PC-9 (cell line): ENCODE measurements around the gene TCEAL4. TPM values are rescaled to one million over a fixed set of nuclear protein-coding genes. Genes with fewer than 3 reads are reported as not detected.

Experiments used
- BruUV-seq: library from RNA; stranded (reverse); fragments of 400-500 nt; replicated peaks from 2 replicates; lab custom pipeline; 2021; lab: Mats Ljungman, UMichigan
- CTCF ChIA-PET: fragments of 300-600 bp; sonication (Branson Sonifier 250); formaldehyde crosslinking; loops from one replicate; lab custom pipeline; 2022; ENCODE audit warnings: antibody characterized with exemption; lab: Charles Lee
- POLR2A ChIA-PET: fragments of 300-600 bp; sonication (Branson Sonifier 250); formaldehyde crosslinking; loops from one replicate; lab custom pipeline; 2022; ENCODE audit warnings: antibody characterized with exemption; ENCODE audit not compliant: unreplicated experiment; lab: Charles Lee
- DNase-seq, 2 experiments: peaks; one replicate each; pipeline versions ENCODE4 v3.0.0 to v3.0.0-alpha.2; 2015 to 2022; ENCODE audit warnings: mixed read lengths in 1 of 2
- H2AFZ ChIP-seq: fragments of 200-600 bp; sonication (generic); 2 replicates; pipeline ENCODE4 v1.8.1; 2017; ENCODE audit warnings: antibody characterized with exemption
- H3F3A ChIP-seq: fragments of 200-600 bp; sonication (generic); 2 replicates; pipeline ENCODE4 v1.8.1; 2017; ENCODE audit warnings: antibody characterized with exemption, mild to moderate bottlenecking, low read depth; ENCODE audit not compliant: insufficient read depth
- H3K27ac ChIP-seq: fragments of 200-600 bp; sonication (generic); 2 replicates; pipeline ENCODE4 v1.6.1; 2016; ENCODE audit warnings: mixed run types
- H3K27me3 ChIP-seq: fragments of 200-600 bp; sonication (generic); 2 replicates; pipeline ENCODE4 v1.6.1; 2016; ENCODE audit warnings: low read depth, mixed run types; ENCODE audit not compliant: insufficient read depth
- H3K36me3 ChIP-seq: fragments of 200-600 bp; sonication (generic); 2 replicates; pipeline ENCODE4 v1.6.1; 2016; ENCODE audit warnings: low read depth, mixed run types
- H3K4me1 ChIP-seq: fragments of 200-600 bp; sonication (generic); replicated peaks from 2 replicates; pipeline ENCODE4 v1.6.1; 2016; ENCODE audit warnings: mixed run types; ENCODE audit not compliant: insufficient read depth
- H3K4me2 ChIP-seq: fragments of 200-600 bp; sonication (generic); 2 replicates; pipeline ENCODE4 v1.6.1; 2017; ENCODE audit warnings: mixed run types
- H3K4me3 ChIP-seq: fragments of 200-600 bp; sonication (generic); 2 replicates; pipeline ENCODE4 v1.6.1; 2016; ENCODE audit warnings: mixed run types
- H3K79me2 ChIP-seq: fragments of 200-600 bp; sonication (generic); 2 replicates; pipeline ENCODE4 v1.6.1; 2017; ENCODE audit warnings: low read depth, mixed run types
- H3K9me2 ChIP-seq: fragments of 200-600 bp; sonication (generic); 2 replicates; pipeline ENCODE4 v1.8.1; 2017; ENCODE audit warnings: mild to moderate bottlenecking; ENCODE audit not compliant: insufficient read depth
- H3K9me3 ChIP-seq: fragments of 200-600 bp; sonication (generic); 2 replicates; pipeline ENCODE4 v1.8.1; 2016; ENCODE audit warnings: low read depth; ENCODE audit not compliant: insufficient read depth
- H4K20me1 ChIP-seq: fragments of 200-600 bp; sonication (generic); 2 replicates; pipeline ENCODE4 v1.8.1; 2017; ENCODE audit not compliant: insufficient read depth
- EZH2 ChIP-seq: fragments of 200-600 bp; sonication (generic); IDR thresholded peaks from 2 replicates; pipeline ENCODE4 v1.8.0; 2017; ENCODE audit warnings: antibody characterized with exemption, low read depth
- intact Hi-C: fragments of 100-400 bp; cut with micrococcal nuclease; formaldehyde crosslinking; loops from one replicate; pipeline ENCODE4 v1.10.0; 2022; ENCODE audit not compliant: unreplicated experiment
- total RNA-seq: library from RNA; stranded (reverse); gene quantifications from 2 replicates; pipeline ENCODE4 v1.2.3, GENCODE V29; 2021
- TF ChIP-seq, protein P1 (sequence below): fragments of 200-600 bp; sonication (generic); conservative IDR thresholded peaks from 2 replicates; pipeline ENCODE4 v1.6.1; 2017; ENCODE audit warnings: mixed run types, antibody characterized with exemption, mild to moderate bottlenecking, moderate library complexity

Gene TCEAL4
- total RNA-seq, 1 experiment from 2014 or later = 42.9 TPM

DNA sequence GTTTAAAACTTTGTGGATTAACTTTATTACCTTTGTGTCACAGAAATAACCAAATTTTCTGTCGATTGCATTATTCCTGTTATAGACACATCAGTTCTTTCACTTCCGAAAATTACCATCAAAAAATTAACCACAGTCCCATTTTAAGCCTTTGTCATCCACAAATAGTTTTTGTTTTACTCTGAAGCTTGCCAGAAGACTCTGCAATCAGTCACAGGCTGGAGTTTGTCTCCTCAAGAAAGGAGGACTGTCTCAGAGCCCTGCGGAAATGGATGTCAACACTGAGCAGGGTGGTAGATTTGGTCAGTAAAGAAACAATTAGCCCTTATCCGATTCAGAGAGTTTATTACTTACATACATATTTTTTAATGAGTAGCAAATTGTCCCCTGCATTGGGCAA is 20.1 kb upstream of the TCEAL4 start:
- ChIA-PET POLR2A (no interaction called here), CTCF (no interaction called here)
- intact Hi-C loops = no loop called here
- Histone ChIP-seq H3F3A (no peaks in the 10 kb centered on the region), H3K9me2 (no peaks in the 10 kb centered on the region; the same call in 1 of the 2 replicates), H3K79me2 (no peaks in the 10 kb centered on the region), H3K36me3 (no peaks in the 10 kb centered on the region), H4K20me1 (no peaks in the 10 kb centered on the region), H3K27me3 (no peaks in the 10 kb centered on the region), H3K4me3 (no peak overlapping the region), H3K27ac (no peak overlapping the region), H2AFZ (no peak overlapping the region), H3K4me1 (no peaks in the 10 kb centered on the region), H3K4me2 (no peak overlapping the region), H3K9me3 (no peaks in the 10 kb centered on the region)
- no TSS peak for BruUV-seq
- TF ChIP-seq, protein P1, sequence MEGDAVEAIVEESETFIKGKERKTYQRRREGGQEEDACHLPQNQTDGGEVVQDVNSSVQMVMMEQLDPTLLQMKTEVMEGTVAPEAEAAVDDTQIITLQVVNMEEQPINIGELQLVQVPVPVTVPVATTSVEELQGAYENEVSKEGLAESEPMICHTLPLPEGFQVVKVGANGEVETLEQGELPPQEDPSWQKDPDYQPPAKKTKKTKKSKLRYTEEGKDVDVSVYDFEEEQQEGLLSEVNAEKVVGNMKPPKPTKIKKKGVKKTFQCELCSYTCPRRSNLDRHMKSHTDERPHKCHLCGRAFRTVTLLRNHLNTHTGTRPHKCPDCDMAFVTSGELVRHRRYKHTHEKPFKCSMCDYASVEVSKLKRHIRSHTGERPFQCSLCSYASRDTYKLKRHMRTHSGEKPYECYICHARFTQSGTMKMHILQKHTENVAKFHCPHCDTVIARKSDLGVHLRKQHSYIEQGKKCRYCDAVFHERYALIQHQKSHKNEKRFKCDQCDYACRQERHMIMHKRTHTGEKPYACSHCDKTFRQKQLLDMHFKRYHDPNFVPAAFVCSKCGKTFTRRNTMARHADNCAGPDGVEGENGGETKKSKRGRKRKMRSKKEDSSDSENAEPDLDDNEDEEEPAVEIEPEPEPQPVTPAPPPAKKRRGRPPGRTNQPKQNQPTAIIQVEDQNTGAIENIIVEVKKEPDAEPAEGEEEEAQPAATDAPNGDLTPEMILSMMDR = no peak
- DNase-seq = no peak

GRCh38 chrX:103565752-103566151 is 19.6 kb upstream of the TCEAL4 start:
- no TSS peak for BruUV-seq
- intact Hi-C loops = no loop called here
- no peak overlapping the region for H3K4me3 ChIP-seq
- DNase-seq = no peak
- no peaks in the 10 kb centered on the region for H4K20me1 ChIP-seq
- H3K36me3 ChIP-seq = no peaks in the 10 kb centered on the region
- no peaks in the 10 kb centered on the region for H3K9me3 ChIP-seq
- TF ChIP-seq EZH2 = no peak
- TF ChIP-seq, protein P1 = no peak
- no peak overlapping the region for H3K4me2 ChIP-seq
- no peak overlapping the region for H3K27ac ChIP-seq
- ChIA-PET CTCF (interaction anchor here (0.9 kb wide), 1 partner anchor 145 kb away, joined by 6 read pairs; the partner anchor contains the start of gene TMEM31), POLR2A (no interaction called here)
- H3K9me2 ChIP-seq = no peaks in the 10 kb centered on the region; the same call in 1 of the 2 replicates
- no peaks in the 10 kb centered on the region for H3K79me2 ChIP-seq
- no peaks in the 10 kb centered on the region for H3K27me3 ChIP-seq
- no peaks in the 10 kb centered on the region for H3K4me1 ChIP-seq
- no peaks in the 10 kb centered on the region for H3F3A ChIP-seq
- H2AFZ ChIP-seq = no peak overlapping the region

DNA sequence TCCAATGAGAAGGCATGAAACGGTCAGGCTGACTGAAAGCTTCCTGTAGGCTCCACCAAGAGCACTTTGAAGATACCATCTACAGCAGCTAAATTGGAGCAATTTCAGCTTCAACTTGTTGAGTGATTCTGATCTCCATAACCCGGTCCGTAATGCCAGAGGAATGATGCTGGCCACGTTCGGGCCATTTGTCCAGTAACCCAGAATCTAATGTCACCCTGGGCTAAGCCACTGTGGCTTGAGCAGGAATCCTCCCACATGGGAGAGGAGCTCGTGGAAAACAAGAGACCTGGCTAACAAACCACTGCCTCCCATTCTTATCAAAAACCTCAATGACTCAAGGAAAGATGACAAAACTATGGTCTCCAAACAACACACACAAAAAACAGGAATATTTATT is 14.2 kb upstream of the TCEAL4 start:
- H3K9me2 ChIP-seq = no peaks in the 10 kb centered on the region
- no peaks in the 10 kb centered on the region for H4K20me1 ChIP-seq
- no peak overlapping the region for H3K4me2 ChIP-seq
- H3K4me1 ChIP-seq = no peaks in the 10 kb centered on the region
- CTCF ChIA-PET = no interaction called here
- H3K27ac ChIP-seq = no peak overlapping the region
- no peak overlapping the region for H2AFZ ChIP-seq
- no peaks in the 10 kb centered on the region for H3K79me2 ChIP-seq
- H3K36me3 ChIP-seq = no peaks in the 10 kb centered on the region
- POLR2A ChIA-PET = no interaction called here
- TF ChIP-seq, protein P1 = no peak
- TF ChIP-seq EZH2 = no peak
- H3F3A ChIP-seq = no peaks in the 10 kb centered on the region
- no TSS peak for BruUV-seq
- intact Hi-C loops = no loop called here
- no peak overlapping the region for H3K4me3 ChIP-seq
- DNase-seq = no peak
- no peaks in the 10 kb centered on the region for H3K27me3 ChIP-seq
- no peaks in the 10 kb centered on the region for H3K9me3 ChIP-seq
